Memory B cell (primary cell): ENCODE data around the gene VARS2.

Source experiments
- ATAC-seq: fragments of 150-1000 bp; cut with Tn5 transposase; 2 replicates; pipeline ENCODE4 v1.10.0; 2021; ENCODE audit warnings: low read depth, mild to moderate bottlenecking, moderate library complexity
- DNase-seq, 2 donors: peaks; one replicate each; pipeline ENCODE4 v3.0.0; 2022; ENCODE audit warnings: low spot score in 2 of 2
- H3K27ac Mint-ChIP-seq: one replicate; pipeline ENCODE4 v1.8.0; 2022; ENCODE audit warnings: mild to moderate bottlenecking, moderate library complexity, mixed read lengths
- H3K27me3 Mint-ChIP-seq: one replicate; pipeline ENCODE4 v1.8.0; 2022; ENCODE audit warnings: mixed read lengths
- H3K36me3 Mint-ChIP-seq: one replicate; pipeline ENCODE4 v1.8.0; 2022; ENCODE audit warnings: mild to moderate bottlenecking, mixed read lengths
- H3K4me1 Mint-ChIP-seq: one replicate; pipeline ENCODE4 v1.8.0; 2022; ENCODE audit warnings: mixed read lengths
- H3K4me3 Mint-ChIP-seq: one replicate; pipeline ENCODE4 v1.8.0; 2022; ENCODE audit warnings: mild to moderate bottlenecking, moderate library complexity, mixed read lengths
- H3K9me3 Mint-ChIP-seq: one replicate; pipeline ENCODE4 v1.8.0; 2022; ENCODE audit warnings: mixed read lengths

The VARS2 gene

GRCh38 chr6:30881392-30882203, 32.4 kb upstream of the VARS2 start:
- Mint-ChIP-seq H3K27me3 (no peaks in the 10 kb centered on the region), H3K27ac (peak overlapping the region; percentile 86), H3K4me3 (no peak overlapping the region), H3K4me1 (peaks cover 51% of the 10 kb centered on the region), H3K36me3 (no peaks in the 10 kb centered on the region), H3K9me3 (no peaks in the 10 kb centered on the region)
- DNase-seq = no peak
- ATAC-seq = no peak

GRCh38 chr6:30882204-30882758, 31.8 kb upstream of the VARS2 start:
- H3K4me1 Mint-ChIP-seq = peaks cover 53% of the 10 kb centered on the region
- H3K4me3 Mint-ChIP-seq = no peak overlapping the region
- H3K36me3 Mint-ChIP-seq = no peaks in the 10 kb centered on the region
- ATAC-seq (no peak), DNase-seq (no peak)
- H3K27me3 Mint-ChIP-seq = no peaks in the 10 kb centered on the region
- H3K9me3 Mint-ChIP-seq = no peaks in the 10 kb centered on the region
- peak overlapping the region; percentile 86 for H3K27ac Mint-ChIP-seq

- Mint-ChIP-seq H3K27ac (peak overlapping the region; percentile 86), H3K27me3 (no peaks in the 10 kb centered on the region), H3K4me1 (peaks cover 47% of the 10 kb centered on the region), H3K4me3 (peak overlapping the region; percentile 81), H3K36me3 (no peaks in the 10 kb centered on the region), H3K9me3 (no peaks in the 10 kb centered on the region)
- DNase-seq (peak; percentile 46 to 55), ATAC-seq (peak; percentile 81)
These were observed 31.0 kb upstream of the VARS2 start for GRCh38 chr6:30882759-30883684.

GRCh38 chr6:30883685-30884520, 30.1 kb upstream of the VARS2 start, which contains the start of gene DDR1:
DDR1 (plus strand) TSS chr6:30884519; CDS start chr6:30888730, 4,211 bp downstream.
- peaks cover 42% of the 10 kb centered on the region for H3K4me1 Mint-ChIP-seq
- H3K9me3 Mint-ChIP-seq = no peaks in the 10 kb centered on the region
- peak within 1 kb of the TSS; percentile 86 for H3K27ac Mint-ChIP-seq
- ATAC-seq (peak; percentile 31), DNase-seq (peak; percentile 17 to 50)
- peaks cover 2% of the 10 kb centered on the region for H3K36me3 Mint-ChIP-seq
- H3K27me3 Mint-ChIP-seq = no peaks in the 10 kb centered on the region
- H3K4me3 Mint-ChIP-seq = peak within 1 kb of the TSS; percentile 81

- ATAC-seq = peak; percentile 40
- Mint-ChIP-seq H3K36me3 (peaks cover 3% of the 10 kb centered on the region), H3K27me3 (no peaks in the 10 kb centered on the region), H3K27ac (peak overlapping the region; percentile 82), H3K4me1 (peaks cover 39% of the 10 kb centered on the region), H3K4me3 (peak overlapping the region; percentile 81), H3K9me3 (no peaks in the 10 kb centered on the region)
- DNase-seq = peak; percentile 22 to 52
These were observed 29.2 kb upstream of the VARS2 start for GRCh38 chr6:30884521-30885480.

- Mint-ChIP-seq H3K27me3 (no peaks in the 10 kb centered on the region), H3K36me3 (peaks cover 9% of the 10 kb centered on the region), H3K4me1 (peaks cover 39% of the 10 kb centered on the region), H3K4me3 (peak overlapping the region; percentile 81), H3K9me3 (no peaks in the 10 kb centered on the region), H3K27ac (peak overlapping the region; percentile 82)
- DNase-seq (no peak), ATAC-seq (no peak)
These were observed 28.5 kb upstream of the VARS2 start for GRCh38 chr6:30885481-30885998.

- no peak for ATAC-seq
- DNase-seq = no peak
These were observed 27.8 kb upstream of the VARS2 start for GRCh38 chr6:30885999-30886896.

GRCh38 chr6:30886897-30887255, 27.2 kb upstream of the VARS2 start:
- H3K4me1 Mint-ChIP-seq = peaks cover 30% of the 10 kb centered on the region
- ATAC-seq (no peak), DNase-seq (no peak)
- no peaks in the 10 kb centered on the region for H3K27me3 Mint-ChIP-seq
- no peak overlapping the region for H3K27ac Mint-ChIP-seq
- H3K4me3 Mint-ChIP-seq = no peak overlapping the region
- H3K36me3 Mint-ChIP-seq = peaks cover 9% of the 10 kb centered on the region
- no peaks in the 10 kb centered on the region for H3K9me3 Mint-ChIP-seq

More at GRCh38 chr6:30885999-30886896, 27.8 kb upstream of the VARS2 start:
- Mint-ChIP-seq H3K4me3 (peak overlapping the region; percentile 81), H3K36me3 (peaks cover 9% of the 10 kb centered on the region), H3K27ac (peak overlapping the region; percentile 82), H3K27me3 (no peaks in the 10 kb centered on the region), H3K4me1 (peaks cover 37% of the 10 kb centered on the region), H3K9me3 (no peaks in the 10 kb centered on the region)

GRCh38 chr6:30887901-30888815, 25.9 kb upstream of the VARS2 start:
- no peaks in the 10 kb centered on the region for H3K27me3 Mint-ChIP-seq
- peaks cover 24% of the 10 kb centered on the region for H3K4me1 Mint-ChIP-seq
- no peak for ATAC-seq
- no peak for DNase-seq
- no peak overlapping the region for H3K4me3 Mint-ChIP-seq
- no peaks in the 10 kb centered on the region for H3K9me3 Mint-ChIP-seq
- peaks cover 16% of the 10 kb centered on the region for H3K36me3 Mint-ChIP-seq
- no peak overlapping the region for H3K27ac Mint-ChIP-seq

- Mint-ChIP-seq H3K4me1 (peaks cover 19% of the 10 kb centered on the region), H3K9me3 (no peaks in the 10 kb centered on the region), H3K27me3 (no peaks in the 10 kb centered on the region), H3K36me3 (peaks cover 16% of the 10 kb centered on the region), H3K27ac (no peak overlapping the region), H3K4me3 (no peak overlapping the region)
- ATAC-seq = no peak
- DNase-seq = no peak
These were observed 25.1 kb upstream of the VARS2 start for GRCh38 chr6:30888816-30889495.
